Trophoblast cell (in vitro differentiated cells and primary cell): Measurements from ENCODE around the gene ZRANB1.
A peak's percentile ranks its signal among the peaks of the same experiment; 100 is the strongest.

Experiments
- DNase-seq, 2 donors: peaks; one replicate each; pipeline ENCODE4 v3.0.0-alpha.2; 2016
- H2AFZ ChIP-seq: 2 replicates; pipeline ENCODE4 v1.6.1; 2013; ENCODE audit warnings: low read length, moderate library complexity, mild to moderate bottlenecking; ENCODE audit not compliant: insufficient read depth, poor library complexity
- H2AK5ac ChIP-seq: 2 replicates; pipeline ENCODE4 v1.6.1; 2013; ENCODE audit warnings: mild to moderate bottlenecking, low read length
- H2BK120ac ChIP-seq: 2 replicates; pipeline ENCODE4 v1.6.1; 2013; ENCODE audit warnings: low read length, mild to moderate bottlenecking, moderate library complexity; ENCODE audit not compliant: insufficient read depth, poor library complexity
- H2BK12ac ChIP-seq: 2 replicates; pipeline ENCODE4 v1.6.1; 2013; ENCODE audit warnings: mild to moderate bottlenecking, low read length, moderate library complexity
- H2BK5ac ChIP-seq: 2 replicates; pipeline ENCODE4 v1.6.1; 2013; ENCODE audit warnings: low read length, low read depth, moderate library complexity, mild to moderate bottlenecking; ENCODE audit not compliant: poor library complexity
- H3K14ac ChIP-seq: 2 replicates; pipeline ENCODE4 v1.6.1; 2013; ENCODE audit warnings: mild to moderate bottlenecking, low read length
- H3K18ac ChIP-seq: 2 replicates; pipeline ENCODE4 v1.6.1; 2013; ENCODE audit warnings: mild to moderate bottlenecking, low read length
- H3K23ac ChIP-seq: 2 replicates; pipeline ENCODE4 v1.6.1; 2013; ENCODE audit warnings: low read length
- H3K27ac ChIP-seq: 2 replicates; pipeline ENCODE4 v1.5.1; 2013; ENCODE audit warnings: low read depth, mild to moderate bottlenecking, inconsistent platforms, low read length, moderate library complexity
- H3K27me3 ChIP-seq: 2 replicates; pipeline ENCODE4 v1.6.1; 2013; ENCODE audit warnings: inconsistent platforms, mild to moderate bottlenecking, low read length, moderate library complexity; ENCODE audit not compliant: insufficient read depth
- H3K36me3 ChIP-seq, 2 experiments: 1 replicate in 1 of 2; 2 replicates in 1 of 2; pipeline ENCODE4 v1.6.1; 2013; ENCODE audit warnings: low read length in 2 of 2, mild to moderate bottlenecking in 2 of 2, moderate library complexity in 1 of 2; ENCODE audit not compliant: insufficient read depth in 2 of 2, control insufficient read depth in 1 of 2
- H3K4ac ChIP-seq: 2 replicates; pipeline ENCODE4 v1.6.1; 2013; ENCODE audit warnings: low read depth, mild to moderate bottlenecking, low read length, moderate library complexity
- H3K4me1 ChIP-seq, 2 experiments: 1 replicate in 1 of 2; 2 replicates in 1 of 2; pipeline ENCODE4 v1.6.1; 2013; ENCODE audit warnings: low read length in 2 of 2, mild to moderate bottlenecking in 2 of 2, moderate library complexity in 1 of 2; ENCODE audit not compliant: insufficient read depth in 2 of 2, control insufficient read depth in 1 of 2
- H3K4me2 ChIP-seq: 2 replicates; pipeline ENCODE4 v1.6.1; 2013; ENCODE audit warnings: inconsistent platforms, mild to moderate bottlenecking, low read length, moderate library complexity
- H3K4me3 ChIP-seq: 2 replicates; pipeline ENCODE4 v1.5.1; 2013; ENCODE audit warnings: mild to moderate bottlenecking, low read depth, low read length, inconsistent platforms
- H3K79me1 ChIP-seq: one replicate; pipeline ENCODE4 v1.6.1; 2013; ENCODE audit warnings: low read length
- H3K79me2 ChIP-seq: 2 replicates; pipeline ENCODE4 v1.6.1; 2013; ENCODE audit warnings: low read length, mild to moderate bottlenecking; ENCODE audit not compliant: control insufficient read depth, insufficient read depth, poor library complexity
- H3K9ac ChIP-seq: 2 replicates; pipeline ENCODE4 v1.6.1; 2013; ENCODE audit warnings: mild to moderate bottlenecking, low read length
- H3K9me3 ChIP-seq: 2 replicates; pipeline ENCODE4 v1.6.1; 2013; ENCODE audit warnings: low read depth, mild to moderate bottlenecking, control low read depth, inconsistent platforms, low read length; ENCODE audit not compliant: insufficient read depth
- H4K12ac ChIP-seq: 2 replicates; pipeline ENCODE4 v1.6.1; 2013; ENCODE audit warnings: low read depth, mild to moderate bottlenecking, low read length, moderate library complexity
- H4K8ac ChIP-seq: 2 replicates; pipeline ENCODE4 v1.6.1; 2013; ENCODE audit warnings: low read depth, mild to moderate bottlenecking, low read length, moderate library complexity
- H4K91ac ChIP-seq: one replicate; pipeline ENCODE4 v1.6.1; 2013; ENCODE audit warnings: low read depth, mild to moderate bottlenecking, low read length, moderate library complexity
- whole genome bisulfite sequencing: extraction: QIAGEN DNeasy Blood & Tissue Kit; methylation state at CpG from one replicate; pipeline ENCODE4 v1.1.7; 2013; ENCODE audit warnings: missing lambda C conversion rate; ENCODE audit not compliant: insufficient read length, insufficient coverage; ENCODE audit errors: extremely low coverage; 5-methylcytosine and 5-hydroxymethylcytosine counted together

The ZRANB1 gene

DNA sequence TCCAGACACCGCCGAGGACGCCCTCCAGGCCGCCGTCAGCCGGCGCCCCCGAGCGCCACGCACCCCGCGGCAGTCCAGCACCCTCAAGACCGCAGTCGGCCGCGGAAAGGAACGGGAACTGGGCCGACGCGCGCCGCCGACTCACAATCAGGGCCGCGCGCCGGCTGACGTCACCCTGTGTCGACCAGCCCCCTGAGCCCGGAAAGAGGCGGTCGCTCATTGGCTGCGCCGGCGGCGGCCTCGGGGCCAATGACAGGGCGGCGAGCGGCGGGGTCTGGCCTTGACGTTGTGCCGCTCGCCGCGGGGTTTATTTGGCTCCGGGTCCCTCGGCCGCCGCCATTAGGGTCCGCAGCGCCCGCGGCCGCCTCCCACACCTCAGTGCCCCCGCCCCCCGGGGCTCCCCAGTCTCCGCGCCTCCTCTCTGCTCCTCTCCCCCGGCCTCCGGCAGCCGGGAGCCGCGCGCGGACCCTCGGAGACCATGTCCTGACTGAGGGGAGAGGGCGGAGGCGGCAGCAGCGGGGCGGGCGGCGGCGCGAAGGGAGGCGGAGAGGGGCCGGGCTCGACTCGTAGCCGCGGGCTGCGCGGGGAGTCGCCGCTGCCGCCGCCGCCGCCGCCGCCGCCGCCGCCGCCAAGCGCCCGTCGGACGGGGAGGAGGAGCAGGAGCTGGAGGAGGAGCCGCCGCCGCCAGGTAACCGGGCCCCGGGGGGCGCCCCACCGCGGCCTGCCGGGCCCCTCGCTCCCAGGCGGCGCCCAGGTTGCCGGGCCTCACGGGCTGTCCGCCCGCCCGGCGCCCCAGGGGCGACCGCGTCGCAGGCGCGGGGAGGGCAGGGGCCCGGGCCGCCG, 25.1 kb upstream of the ZRANB1 start:
- Histone ChIP-seq H2BK12ac (no peak overlapping the region), H3K27ac (peak overlapping the region; percentile 97), H3K27me3 (no peaks in the 10 kb centered on the region), H3K79me2 (peaks cover 29% of the 10 kb centered on the region), H3K9me3 (no peaks in the 10 kb centered on the region), H3K79me1 (peaks cover 13% of the 10 kb centered on the region), H2BK5ac (peak overlapping the region; percentile 86), H3K18ac (peak overlapping the region; percentile 98), H2BK120ac (peak overlapping the region; percentile 83), H3K4me3 (peak overlapping the region; percentile 87), H4K12ac (peak overlapping the region; percentile 91), H4K91ac (peak overlapping the region; percentile 93), H3K9ac (peak overlapping the region; percentile 92), H2AK5ac (peak overlapping the region; percentile 82), H3K4ac (peak overlapping the region; percentile 95), H3K4me1 (no peaks in the 10 kb centered on the region), H3K23ac (no peak overlapping the region), H3K36me3 (no peaks in the 10 kb centered on the region), H4K8ac (peak overlapping the region; percentile 98), H3K4me2 (peak overlapping the region; percentile 85), H2AFZ (peak overlapping the region; percentile 96), H3K14ac (peak overlapping the region; percentile 87)
- peak; percentile 97 to 99 for DNase-seq
- no CpG with 5 or more reads among the region's 126 CpGs for WGBS

DNA sequence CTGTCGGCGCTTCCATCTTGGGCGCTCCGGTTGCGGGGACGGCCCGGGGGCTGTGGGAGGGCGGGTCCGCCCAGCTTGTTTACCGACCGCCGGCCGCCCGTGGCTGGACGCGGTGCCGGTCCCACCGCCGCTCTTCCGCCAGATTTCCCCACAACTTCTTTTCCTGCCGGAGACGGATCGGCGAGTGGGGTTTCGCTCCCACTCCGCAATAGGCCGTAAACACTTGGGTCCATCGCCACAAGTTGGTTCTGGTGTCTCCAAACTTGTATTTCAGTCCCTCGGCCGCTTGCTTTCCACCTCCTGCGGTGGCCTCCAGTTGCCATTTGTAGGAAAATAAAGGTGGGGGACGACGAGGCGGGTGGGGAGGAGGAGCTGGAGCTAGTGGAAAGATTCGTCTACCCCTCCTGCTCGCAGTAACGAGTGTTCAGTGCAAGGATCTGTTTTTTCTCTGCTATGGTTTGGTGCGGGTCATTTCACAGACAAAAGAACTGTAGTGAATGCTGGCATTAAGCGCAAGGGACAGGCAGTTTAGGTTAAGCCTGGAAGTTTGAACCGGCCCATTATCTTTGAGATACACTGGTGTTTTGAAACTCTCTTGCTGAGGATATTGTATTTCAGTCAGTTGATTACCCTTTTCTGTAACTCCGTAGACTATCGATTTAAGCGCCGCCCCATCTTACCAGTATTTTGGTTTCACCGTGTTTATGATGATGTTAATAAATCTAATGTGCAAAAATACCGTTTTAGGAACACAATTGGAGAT, 24.3 kb upstream of the ZRANB1 start:
- H3K27ac ChIP-seq = peak overlapping the region; percentile 97
- no CpG with 5 or more reads among the region's 46 CpGs for WGBS
- peak overlapping the region; percentile 91 for H4K12ac ChIP-seq
- H3K4me2 ChIP-seq = peak overlapping the region; percentile 85
- peak; percentile 24 to 67 for DNase-seq
- peak overlapping the region; percentile 86 for H2BK5ac ChIP-seq
- H3K79me1 ChIP-seq = peaks cover 13% of the 10 kb centered on the region
- peak overlapping the region; percentile 82 for H2AK5ac ChIP-seq
- H3K4ac ChIP-seq = peak overlapping the region; percentile 93
- H3K27me3 ChIP-seq = no peaks in the 10 kb centered on the region
- peak overlapping the region; percentile 72 for H2AFZ ChIP-seq
- H3K23ac ChIP-seq = no peak overlapping the region
- peak overlapping the region; percentile 93 for H4K91ac ChIP-seq
- peaks cover 2 to 4% of the 10 kb centered on the region in 2 experiments for H3K36me3 ChIP-seq
- H3K18ac ChIP-seq = peak overlapping the region; percentile 98
- peak overlapping the region; percentile 83 for H3K9ac ChIP-seq
- H4K8ac ChIP-seq = peak overlapping the region; percentile 91
- H3K4me3 ChIP-seq = peak overlapping the region; percentile 87
- peak overlapping the region; percentile 78 for H2BK120ac ChIP-seq
- peaks cover 33% of the 10 kb centered on the region for H3K79me2 ChIP-seq
- no peaks in the 10 kb centered on the region for H3K9me3 ChIP-seq
- peak overlapping the region; percentile 81 for H3K14ac ChIP-seq
- H2BK12ac ChIP-seq = no peak overlapping the region
- no peaks in the 10 kb centered on the region for H3K4me1 ChIP-seq

DNA sequence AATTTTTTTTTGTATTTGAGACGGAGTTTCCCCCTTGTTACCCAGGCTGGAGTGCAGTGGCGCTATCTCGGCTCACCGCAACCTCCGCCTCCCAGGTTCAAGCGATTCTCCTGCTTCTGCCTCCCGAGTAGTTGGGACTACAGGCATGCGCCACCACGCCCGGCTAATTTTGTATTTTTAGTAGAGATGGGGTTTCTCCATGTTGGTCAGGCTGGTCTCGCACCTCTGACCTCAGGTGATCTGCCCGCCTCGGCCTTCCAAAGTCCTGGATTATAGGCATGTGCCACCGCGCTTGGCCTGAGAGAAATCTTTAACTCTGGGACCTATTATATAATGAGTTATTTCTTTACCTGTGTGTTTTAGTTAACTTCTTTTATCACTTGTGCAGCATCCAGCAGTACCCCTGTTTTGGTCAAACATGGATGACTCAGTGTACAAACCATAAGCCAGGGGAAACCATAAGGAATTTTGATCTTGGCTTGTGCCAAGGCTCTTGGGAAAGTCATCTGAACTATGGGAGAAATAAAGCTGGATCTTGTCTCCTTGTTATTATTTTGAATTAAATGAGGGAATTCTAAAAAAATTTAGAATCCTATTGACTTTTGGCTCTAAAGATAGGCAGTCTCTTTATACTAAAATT, 23.6 kb upstream of the ZRANB1 start:
- Histone ChIP-seq H3K4me2 (peak overlapping the region; percentile 85), H2AFZ (no peak overlapping the region), H3K23ac (no peak overlapping the region), H4K8ac (no peak overlapping the region), H3K27ac (peak overlapping the region; percentile 97), H3K18ac (no peak overlapping the region), H3K4ac (peak overlapping the region; percentile 97), H2BK5ac (no peak overlapping the region), H3K4me3 (no peak overlapping the region), H3K79me1 (peaks cover 13% of the 10 kb centered on the region), H4K12ac (no peak overlapping the region), H3K14ac (no peak overlapping the region), H3K36me3 (peaks cover 5 to 11% of the 10 kb centered on the region in 2 experiments), H3K4me1 (no peaks in the 10 kb centered on the region), H4K91ac (no peak overlapping the region), H3K9ac (no peak overlapping the region), H2BK12ac (no peak overlapping the region), H2AK5ac (no peak overlapping the region), H2BK120ac (no peak overlapping the region), H3K79me2 (peaks cover 37% of the 10 kb centered on the region), H3K27me3 (no peaks in the 10 kb centered on the region), H3K9me3 (no peaks in the 10 kb centered on the region)
- WGBS = no CpG with 5 or more reads among the region's 15 CpGs
- no peak for DNase-seq

DNA sequence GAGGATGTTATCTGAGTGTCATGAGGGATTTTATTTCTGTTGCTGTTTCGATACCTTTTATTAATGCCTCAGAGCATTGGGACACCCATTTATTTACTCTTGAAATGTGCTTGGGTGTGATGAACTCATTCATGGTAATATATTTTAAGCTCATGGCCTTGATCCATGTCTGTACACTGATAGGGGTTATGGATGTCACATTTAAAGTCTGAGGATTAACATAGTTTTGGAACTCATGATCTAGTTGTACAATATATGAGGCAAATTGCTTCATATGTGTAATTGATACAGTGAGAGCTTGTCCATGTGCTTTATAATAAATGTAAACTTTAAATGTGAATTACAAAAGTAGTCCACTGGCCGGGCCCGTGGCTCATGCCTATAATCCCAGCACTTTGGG, 23.0 kb upstream of the ZRANB1 start:
- Histone ChIP-seq H3K9ac (no peak overlapping the region), H3K79me2 (peaks cover 38% of the 10 kb centered on the region), H2BK5ac (no peak overlapping the region), H3K23ac (no peak overlapping the region), H3K4me3 (no peak overlapping the region), H2AK5ac (no peak overlapping the region), H2BK120ac (no peak overlapping the region), H3K4ac (peak overlapping the region; percentile 97), H3K14ac (no peak overlapping the region), H3K27ac (no peak overlapping the region), H3K27me3 (no peaks in the 10 kb centered on the region), H3K4me1 (no peaks in the 10 kb centered on the region), H3K4me2 (no peak overlapping the region), H4K8ac (no peak overlapping the region), H4K91ac (no peak overlapping the region), H2BK12ac (no peak overlapping the region), H3K36me3 (peaks cover 5 to 11% of the 10 kb centered on the region in 2 experiments), H3K79me1 (peaks cover 13% of the 10 kb centered on the region), H3K9me3 (no peaks in the 10 kb centered on the region), H2AFZ (no peak overlapping the region), H3K18ac (no peak overlapping the region), H4K12ac (no peak overlapping the region)
- DNase-seq = no peak
- WGBS = no CpG with 5 or more reads among the region's 3 CpGs
